ENCODE results near the gene CBLB. TPM values are rescaled to one million over a fixed set of nuclear protein-coding genes. Genes with fewer than 3 reads are reported as not detected.

CBLB gene
- total RNA-seq, 4 donors from 2014 or later: 14.8 to 46.4 (median 21.6) TPM

- no peaks in the 10 kb centered on the region for H3K27me3 ChIP-seq
- intact Hi-C loops (cut with DNase I; ENCODE audit: low total_unique reads) (no loop called here), in situ Hi-C loops (cut with MboI; ENCODE audit: low sequenced_read_pairs in 4 of 4) (no loop called here)
- H3K4me1 ChIP-seq: no peaks in the 10 kb centered on the region
- H3K27ac ChIP-seq: no peak overlapping the region
- no peak overlapping the region for H3K4me3 ChIP-seq
- TF ChIP-seq CTCF (IDR thresholded peaks at IDR 0.05 in 4 of 5, conservative IDR thresholded peaks at IDR 0.05 in 1 of 5) (no peak), POLR2A (IDR thresholded peaks at IDR 0.05) (no peak)
- H3K36me3 ChIP-seq: no peaks in the 10 kb centered on the region
- no peak for ATAC-seq
- no peak for DNase-seq
- H3K9me3 ChIP-seq: no peaks in the 10 kb centered on the region
Measured at GRCh38 chr3:105619651-105620050, 249.2 kb downstream of the CBLB start.

DNA sequence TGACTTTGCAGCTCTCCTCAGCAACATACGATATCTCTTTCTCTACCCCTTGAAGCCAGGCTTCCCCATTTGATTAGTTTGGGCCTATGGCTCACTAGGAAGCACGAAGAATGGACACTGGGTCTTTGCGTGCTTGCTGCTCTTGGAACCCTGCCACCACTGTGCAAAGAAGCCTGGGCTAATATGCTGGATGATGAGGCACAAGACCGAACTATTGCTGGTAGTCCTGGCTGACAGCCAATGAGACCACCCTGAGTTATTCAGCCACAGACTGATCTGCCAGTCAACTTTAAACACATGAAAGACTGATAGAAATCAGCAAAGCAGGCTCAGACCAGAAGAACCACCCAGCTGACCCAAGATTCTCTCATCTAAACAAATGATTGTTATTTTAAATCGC is 250.3 kb downstream of the CBLB start:
- no peak for ATAC-seq
- Histone ChIP-seq H3K36me3 (no peaks in the 10 kb centered on the region), H3K27me3 (no peaks in the 10 kb centered on the region), H3K4me1 (no peaks in the 10 kb centered on the region), H3K4me3 (no peak overlapping the region), H3K9me3 (no peaks in the 10 kb centered on the region), H3K27ac (no peak overlapping the region)
- intact Hi-C loops (cut with DNase I; ENCODE audit: low total_unique reads): no loop called here
- in situ Hi-C loops (cut with MboI; ENCODE audit: low sequenced_read_pairs in 4 of 4): no loop called here
- DNase-seq: no peak
- TF ChIP-seq CTCF (IDR thresholded peaks at IDR 0.05 in 4 of 5, conservative IDR thresholded peaks at IDR 0.05 in 1 of 5): no peak
- TF ChIP-seq POLR2A (IDR thresholded peaks at IDR 0.05): no peak

DNA sequence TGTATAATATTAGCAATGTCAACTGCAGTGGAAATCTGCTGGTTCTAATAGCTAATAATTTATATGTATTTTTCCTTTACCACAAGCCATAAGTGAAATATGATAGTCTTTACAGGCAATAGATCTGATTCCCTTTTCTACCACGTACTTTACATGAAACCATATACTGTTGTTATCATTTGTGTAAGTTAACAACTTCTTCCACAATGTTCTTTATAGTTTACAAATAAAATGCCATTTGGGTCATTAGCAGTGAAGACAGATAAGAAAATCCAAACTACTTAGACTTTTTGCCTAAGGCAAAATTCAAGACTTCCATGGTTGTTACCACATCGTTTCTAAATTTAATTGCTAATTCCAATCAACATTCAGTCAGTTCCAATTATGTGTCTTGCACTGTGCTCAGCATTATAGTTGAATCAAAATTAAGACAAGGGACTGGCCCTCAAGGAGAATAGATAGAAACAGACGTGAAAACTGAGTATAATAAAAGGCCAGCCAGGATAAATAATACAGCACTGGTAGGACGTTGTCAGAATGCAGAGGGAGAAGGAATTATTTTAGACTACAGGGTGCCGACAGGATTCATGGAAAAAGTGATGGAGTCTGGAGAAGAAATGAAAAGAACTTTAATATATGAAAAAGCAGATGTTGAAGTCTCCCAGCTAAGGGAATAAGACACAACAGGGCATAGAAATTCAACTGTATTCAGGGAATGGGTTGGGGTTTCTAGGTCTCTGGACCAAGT is 252.3 kb downstream of the CBLB start:
- no peak for DNase-seq
- intact Hi-C loops (cut with DNase I; ENCODE audit: low total_unique reads) (no loop called here), in situ Hi-C loops (cut with MboI; ENCODE audit: low sequenced_read_pairs in 4 of 4) (no loop called here)
- no peak for TF ChIP-seq POLR2A (IDR thresholded peaks at IDR 0.05)
- no peak for TF ChIP-seq CTCF (IDR thresholded peaks at IDR 0.05 in 4 of 5, conservative IDR thresholded peaks at IDR 0.05 in 1 of 5)
- Histone ChIP-seq H3K27me3 (no peaks in the 10 kb centered on the region), H3K9me3 (no peaks in the 10 kb centered on the region), H3K27ac (no peak overlapping the region), H3K36me3 (no peaks in the 10 kb centered on the region), H3K4me3 (no peak overlapping the region), H3K4me1 (no peaks in the 10 kb centered on the region)
- ATAC-seq: no peak

DNA sequence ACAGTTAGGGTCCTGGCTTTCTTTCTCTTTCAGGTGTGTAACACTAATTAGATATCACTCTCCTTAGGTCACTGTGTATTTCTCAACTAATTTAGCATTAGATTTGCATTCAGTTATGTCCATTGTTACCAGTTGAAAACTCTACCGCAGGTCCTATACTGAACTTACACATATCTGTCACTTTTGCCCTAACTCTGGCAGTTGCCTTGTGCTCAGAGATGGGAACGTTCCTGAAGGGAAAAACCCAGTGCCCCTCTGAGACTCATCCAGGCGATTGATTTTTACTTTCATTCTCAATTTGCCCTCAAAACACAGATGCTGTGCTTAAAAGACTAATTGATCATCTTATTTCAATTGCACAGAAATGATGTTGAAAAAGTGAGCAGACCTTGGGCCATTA is 253.0 kb downstream of the CBLB start:
- H3K27me3 ChIP-seq: no peaks in the 10 kb centered on the region
- DNase-seq (no peak), ATAC-seq (no peak)
- no peaks in the 10 kb centered on the region for H3K9me3 ChIP-seq
- no peaks in the 10 kb centered on the region for H3K36me3 ChIP-seq
- in situ Hi-C loops (cut with MboI; ENCODE audit: low sequenced_read_pairs in 4 of 4) (no loop called here), intact Hi-C loops (cut with DNase I; ENCODE audit: low total_unique reads) (no loop called here)
- H3K4me3 ChIP-seq: no peak overlapping the region
- no peak overlapping the region for H3K27ac ChIP-seq
- TF ChIP-seq CTCF (IDR thresholded peaks at IDR 0.05 in 4 of 5, conservative IDR thresholded peaks at IDR 0.05 in 1 of 5) (no peak), POLR2A (IDR thresholded peaks at IDR 0.05) (no peak)
- no peaks in the 10 kb centered on the region for H3K4me1 ChIP-seq

Measured in gastrocnemius medialis (tissue), 4 donors.